HEK293 (cell line): ENCODE measurements around the gene PBX2.

Experiments
- SP2 ChIP-seq: fragments of 450-650 bp; formaldehyde crosslinking; IDR thresholded peaks from 2 replicates; pipeline ENCODE4 v1.5.1; 2016; ENCODE audit warnings: missing biosample characterization, missing genetic modification characterization
- ZBTB8A ChIP-seq: fragments of 450-650 bp; formaldehyde crosslinking; IDR thresholded peaks from 2 replicates; pipeline ENCODE4 v1.5.1; 2016; ENCODE audit warnings: missing biosample characterization, missing genetic modification characterization
- ZNF2 ChIP-seq: fragments of 450-650 bp; formaldehyde crosslinking; IDR thresholded peaks from 2 replicates; pipeline ENCODE4 v1.5.1; 2016; ENCODE audit warnings: missing biosample characterization, missing genetic modification characterization
- ZNF24 ChIP-seq: fragments of 450-650 bp; formaldehyde crosslinking; IDR thresholded peaks from 2 replicates; pipeline ENCODE4 v1.5.1; 2016; ENCODE audit warnings: missing biosample characterization, missing genetic modification characterization
- ZNF311 ChIP-seq: fragments of 450-650 bp; formaldehyde crosslinking; IDR thresholded peaks from 2 replicates; pipeline ENCODE4 v1.5.1; 2017; ENCODE audit warnings: missing biosample characterization, missing genetic modification characterization, borderline replicate concordance
- ZNF324 ChIP-seq: fragments of 450-650 bp; formaldehyde crosslinking; IDR thresholded peaks from 2 replicates; pipeline ENCODE4 v1.5.1; 2016; ENCODE audit warnings: missing biosample characterization, missing genetic modification characterization
- ZNF561 ChIP-seq: fragments of 450-650 bp; IDR thresholded peaks from 2 replicates; pipeline ENCODE4 v1.5.1; 2018; ENCODE audit warnings: missing biosample characterization, missing genetic modification characterization, borderline replicate concordance
- TF ChIP-seq, protein P1 (sequence below): fragments of 450-650 bp; formaldehyde crosslinking; IDR thresholded peaks from 2 replicates; pipeline ENCODE4 v1.5.1; 2017; ENCODE audit warnings: missing biosample characterization, missing genetic modification characterization
- TF ChIP-seq, protein P2 (sequence below): fragments of 450-650 bp; formaldehyde crosslinking; IDR thresholded peaks from 2 replicates; pipeline ENCODE4 v1.5.1; 2016; ENCODE audit warnings: missing biosample characterization, missing genetic modification characterization
- TF ChIP-seq, protein P3 (sequence below): fragments of 450-650 bp; formaldehyde crosslinking; IDR thresholded peaks from 2 replicates; pipeline ENCODE4 v1.5.1; 2016; ENCODE audit warnings: missing biosample characterization, missing genetic modification characterization
- TF ChIP-seq, protein P4 (sequence below): fragments of 450-650 bp; formaldehyde crosslinking; IDR thresholded peaks from 2 replicates; pipeline ENCODE4 v1.5.1; 2016; ENCODE audit warnings: missing biosample characterization, missing genetic modification characterization

DNA sequence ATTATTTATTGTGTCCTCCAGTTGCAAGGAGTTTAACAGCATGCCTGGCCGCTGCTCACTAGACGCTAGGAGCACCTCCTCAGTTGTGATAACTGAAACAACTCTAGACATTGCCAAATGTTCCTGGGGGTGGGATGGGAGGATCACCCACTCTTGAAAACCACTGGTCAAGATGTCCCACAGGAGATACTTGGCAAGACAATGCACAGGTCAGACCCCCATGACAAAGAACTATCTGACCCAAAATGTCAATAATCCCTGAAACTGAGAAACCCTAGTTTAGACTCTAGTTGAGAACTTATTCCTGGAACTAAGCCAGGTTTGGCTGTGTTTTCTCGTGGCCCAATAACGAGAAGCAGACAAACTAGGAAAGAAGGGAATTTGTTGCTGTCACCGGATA, 50.4 kb downstream of the PBX2 start:
- TF ChIP-seq, protein P1, sequence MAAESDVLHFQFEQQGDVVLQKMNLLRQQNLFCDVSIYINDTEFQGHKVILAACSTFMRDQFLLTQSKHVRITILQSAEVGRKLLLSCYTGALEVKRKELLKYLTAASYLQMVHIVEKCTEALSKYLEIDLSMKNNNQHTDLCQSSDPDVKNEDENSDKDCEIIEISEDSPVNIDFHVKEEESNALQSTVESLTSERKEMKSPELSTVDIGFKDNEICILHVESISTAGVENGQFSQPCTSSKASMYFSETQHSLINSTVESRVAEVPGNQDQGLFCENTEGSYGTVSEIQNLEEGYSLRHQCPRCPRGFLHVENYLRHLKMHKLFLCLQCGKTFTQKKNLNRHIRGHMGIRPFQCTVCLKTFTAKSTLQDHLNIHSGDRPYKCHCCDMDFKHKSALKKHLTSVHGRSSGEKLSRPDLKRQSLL (tag by site-specific recombination), result no peak
- TF ChIP-seq, protein P2, sequence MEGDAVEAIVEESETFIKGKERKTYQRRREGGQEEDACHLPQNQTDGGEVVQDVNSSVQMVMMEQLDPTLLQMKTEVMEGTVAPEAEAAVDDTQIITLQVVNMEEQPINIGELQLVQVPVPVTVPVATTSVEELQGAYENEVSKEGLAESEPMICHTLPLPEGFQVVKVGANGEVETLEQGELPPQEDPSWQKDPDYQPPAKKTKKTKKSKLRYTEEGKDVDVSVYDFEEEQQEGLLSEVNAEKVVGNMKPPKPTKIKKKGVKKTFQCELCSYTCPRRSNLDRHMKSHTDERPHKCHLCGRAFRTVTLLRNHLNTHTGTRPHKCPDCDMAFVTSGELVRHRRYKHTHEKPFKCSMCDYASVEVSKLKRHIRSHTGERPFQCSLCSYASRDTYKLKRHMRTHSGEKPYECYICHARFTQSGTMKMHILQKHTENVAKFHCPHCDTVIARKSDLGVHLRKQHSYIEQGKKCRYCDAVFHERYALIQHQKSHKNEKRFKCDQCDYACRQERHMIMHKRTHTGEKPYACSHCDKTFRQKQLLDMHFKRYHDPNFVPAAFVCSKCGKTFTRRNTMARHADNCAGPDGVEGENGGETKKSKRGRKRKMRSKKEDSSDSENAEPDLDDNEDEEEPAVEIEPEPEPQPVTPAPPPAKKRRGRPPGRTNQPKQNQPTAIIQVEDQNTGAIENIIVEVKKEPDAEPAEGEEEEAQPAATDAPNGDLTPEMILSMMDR (tag by site-specific recombination), result no peak
- TF ChIP-seq ZNF311 (tag by site-specific recombination), result no peak
- TF ChIP-seq ZNF2, result no peak
- TF ChIP-seq ZBTB8A (tag by site-specific recombination), result no peak
- no peak for TF ChIP-seq SP2 (tag by site-specific recombination)
- no peak for TF ChIP-seq ZNF561
- TF ChIP-seq, protein P3, sequence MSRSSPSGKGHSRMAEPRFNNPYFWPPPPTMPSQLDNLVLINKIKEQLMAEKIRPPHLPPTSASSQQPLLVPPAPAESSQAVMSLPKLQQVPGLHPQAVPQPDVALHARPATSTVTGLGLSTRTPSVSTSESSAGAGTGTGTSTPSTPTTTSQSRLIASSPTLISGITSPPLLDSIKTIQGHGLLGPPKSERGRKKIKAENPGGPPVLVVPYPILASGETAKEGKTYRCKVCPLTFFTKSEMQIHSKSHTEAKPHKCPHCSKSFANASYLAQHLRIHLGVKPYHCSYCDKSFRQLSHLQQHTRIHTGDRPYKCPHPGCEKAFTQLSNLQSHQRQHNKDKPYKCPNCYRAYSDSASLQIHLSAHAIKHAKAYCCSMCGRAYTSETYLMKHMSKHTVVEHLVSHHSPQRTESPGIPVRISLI (tag by site-specific recombination), result no peak
- no peak for TF ChIP-seq ZNF24 (tag by site-specific recombination)
- TF ChIP-seq, protein P4, sequence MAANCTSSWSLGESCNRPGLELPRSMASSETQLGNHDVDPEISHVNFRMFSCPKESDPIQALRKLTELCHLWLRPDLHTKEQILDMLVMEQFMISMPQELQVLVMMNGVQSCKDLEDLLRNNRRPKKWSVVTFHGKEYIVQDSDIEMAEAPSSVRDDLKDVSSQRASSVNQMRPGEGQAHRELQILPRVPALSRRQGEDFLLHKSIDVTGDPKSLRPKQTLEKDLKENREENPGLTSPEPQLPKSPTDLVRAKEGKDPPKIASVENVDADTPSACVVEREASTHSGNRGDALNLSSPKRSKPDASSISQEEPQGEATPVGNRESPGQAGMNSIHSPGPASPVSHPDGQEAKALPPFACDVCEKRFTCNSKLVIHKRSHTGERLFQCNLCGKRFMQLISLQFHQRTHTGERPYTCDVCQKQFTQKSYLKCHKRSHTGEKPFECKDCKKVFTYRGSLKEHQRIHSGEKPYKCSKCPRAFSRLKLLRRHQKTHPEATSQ (tag by site-specific recombination), result no peak
- TF ChIP-seq ZNF324 (tag by site-specific recombination), result no peak
